Choroid plexus epithelial cell (primary cell): ENCODE measurements around the gene HOXC9.

Experiments used
- DNase-seq: peaks from one replicate; pipeline ENCODE4 v3.0.0-alpha.2; 2010; ENCODE audit warnings: low read depth
- H3K4me3 ChIP-seq: 2 replicates; pipeline ENCODE4 v1.5.1; 2011; ENCODE audit warnings: low read depth, mild to moderate bottlenecking, control low read depth, low read length, moderate library complexity
- TF ChIP-seq, protein P1 (sequence below): conservative IDR thresholded peaks from 2 replicates; pipeline ENCODE4 v1.5.1; 2011; ENCODE audit warnings: low read depth, mild to moderate bottlenecking, control low read depth, inconsistent platforms, low read length, moderate library complexity

The HOXC9 gene

DNA sequence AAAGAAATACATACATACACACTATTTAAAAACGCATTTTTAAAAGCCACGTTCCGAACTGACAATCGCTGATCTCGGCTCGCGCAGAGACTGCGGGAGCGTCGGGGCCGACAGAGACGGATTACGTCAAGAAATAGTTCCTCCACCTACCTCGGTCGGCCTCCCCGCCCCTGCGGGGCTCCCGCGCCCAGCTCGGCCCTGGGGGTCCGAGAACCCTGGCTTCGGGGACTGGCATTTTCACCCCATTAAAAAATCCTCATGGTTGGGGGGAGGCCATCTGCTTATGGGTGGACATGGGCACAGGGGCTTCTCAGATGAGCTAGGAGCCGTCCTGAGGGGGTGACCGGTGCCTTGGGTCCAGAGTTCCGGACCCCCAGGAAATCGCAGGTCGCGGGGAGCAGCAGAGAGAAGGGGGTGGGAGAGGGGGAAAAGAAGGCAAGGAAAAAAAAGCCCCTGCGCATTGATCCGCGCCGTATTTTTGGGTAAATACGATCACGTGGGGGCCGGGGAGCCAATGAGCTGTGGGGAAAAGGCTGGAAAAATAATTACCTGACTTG lies 324 bp upstream of the HOXC9 start:
- no peak for DNase-seq
- H3K4me3 ChIP-seq = no peak overlapping the region
- TF ChIP-seq, protein P1, sequence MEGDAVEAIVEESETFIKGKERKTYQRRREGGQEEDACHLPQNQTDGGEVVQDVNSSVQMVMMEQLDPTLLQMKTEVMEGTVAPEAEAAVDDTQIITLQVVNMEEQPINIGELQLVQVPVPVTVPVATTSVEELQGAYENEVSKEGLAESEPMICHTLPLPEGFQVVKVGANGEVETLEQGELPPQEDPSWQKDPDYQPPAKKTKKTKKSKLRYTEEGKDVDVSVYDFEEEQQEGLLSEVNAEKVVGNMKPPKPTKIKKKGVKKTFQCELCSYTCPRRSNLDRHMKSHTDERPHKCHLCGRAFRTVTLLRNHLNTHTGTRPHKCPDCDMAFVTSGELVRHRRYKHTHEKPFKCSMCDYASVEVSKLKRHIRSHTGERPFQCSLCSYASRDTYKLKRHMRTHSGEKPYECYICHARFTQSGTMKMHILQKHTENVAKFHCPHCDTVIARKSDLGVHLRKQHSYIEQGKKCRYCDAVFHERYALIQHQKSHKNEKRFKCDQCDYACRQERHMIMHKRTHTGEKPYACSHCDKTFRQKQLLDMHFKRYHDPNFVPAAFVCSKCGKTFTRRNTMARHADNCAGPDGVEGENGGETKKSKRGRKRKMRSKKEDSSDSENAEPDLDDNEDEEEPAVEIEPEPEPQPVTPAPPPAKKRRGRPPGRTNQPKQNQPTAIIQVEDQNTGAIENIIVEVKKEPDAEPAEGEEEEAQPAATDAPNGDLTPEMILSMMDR = no peak

DNA sequence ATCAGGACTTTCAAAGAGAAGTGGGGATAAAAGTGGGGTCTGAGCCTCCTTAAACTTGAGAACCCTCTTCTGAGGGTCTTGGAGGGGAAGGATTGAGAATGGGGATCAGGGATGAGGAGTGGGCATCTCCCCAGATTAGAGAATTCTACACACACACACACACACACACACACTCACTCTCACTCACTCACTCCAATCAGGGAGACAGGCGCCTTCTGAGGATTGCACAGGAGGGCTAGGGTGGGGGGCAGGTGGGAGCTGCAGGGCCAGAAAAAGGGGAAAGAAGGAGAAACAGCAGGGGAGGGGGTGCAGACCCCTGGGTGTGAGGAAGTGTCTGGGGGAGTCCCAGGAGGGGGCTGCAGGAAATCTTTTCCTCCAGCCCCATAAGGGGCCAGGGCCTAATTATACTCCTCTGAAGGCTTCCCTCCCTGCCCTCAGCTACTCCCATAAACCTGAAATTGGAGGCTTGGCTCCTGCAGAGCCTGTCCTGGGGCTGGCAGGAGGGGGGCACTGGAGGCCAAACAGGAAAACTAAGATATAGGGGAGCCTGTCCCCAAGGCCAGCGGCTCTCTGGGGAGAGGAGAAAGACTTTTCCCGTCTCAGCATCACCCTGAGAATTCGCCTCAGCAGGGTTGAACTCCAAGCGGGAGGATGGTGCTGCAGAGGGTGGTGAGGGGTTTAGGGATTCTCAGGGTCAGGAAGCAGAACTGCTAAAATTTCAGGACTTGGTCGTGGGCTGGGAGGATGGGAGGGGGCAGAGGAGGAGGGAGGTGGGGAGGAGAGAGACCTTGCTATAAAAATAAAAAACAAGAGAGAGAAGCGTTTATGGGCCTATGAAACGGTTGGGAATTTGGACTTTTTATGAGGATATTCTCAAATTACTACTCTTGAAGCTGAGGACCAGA lies 1.6 kb downstream of the HOXC9 start:
- no peak overlapping the region for H3K4me3 ChIP-seq
- TF ChIP-seq, protein P1 = no peak
- DNase-seq = no peak

DNA sequence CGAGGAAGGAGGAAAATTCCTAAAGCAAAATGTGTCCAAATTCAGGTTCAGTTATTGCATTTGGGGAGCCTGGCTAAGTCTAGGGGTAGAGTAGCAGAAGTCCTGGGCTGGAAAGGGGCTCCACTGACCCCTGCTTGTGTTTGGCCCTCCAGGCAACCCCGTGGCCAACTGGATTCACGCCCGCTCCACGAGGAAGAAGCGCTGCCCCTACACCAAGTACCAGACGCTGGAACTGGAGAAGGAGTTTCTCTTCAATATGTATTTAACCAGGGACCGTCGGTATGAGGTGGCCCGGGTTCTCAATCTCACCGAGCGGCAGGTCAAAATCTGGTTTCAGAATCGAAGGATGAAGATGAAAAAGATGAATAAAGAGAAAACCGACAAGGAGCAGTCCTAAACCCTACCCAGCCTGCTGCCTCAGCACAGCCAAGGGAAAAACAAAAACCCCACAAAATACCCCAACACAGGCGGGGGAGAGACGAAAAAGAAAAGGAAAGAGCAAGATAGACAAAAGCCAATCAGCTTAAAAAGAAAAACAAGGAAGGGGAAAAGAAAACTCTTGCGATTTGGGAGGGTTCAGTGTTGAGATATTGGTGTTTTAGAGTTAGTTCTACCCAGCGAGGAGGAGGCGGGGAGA lies 2.4 kb downstream of the HOXC9 start:
- TF ChIP-seq, protein P1 = no peak
- H3K4me3 ChIP-seq = no peak overlapping the region
- no peak for DNase-seq

DNA sequence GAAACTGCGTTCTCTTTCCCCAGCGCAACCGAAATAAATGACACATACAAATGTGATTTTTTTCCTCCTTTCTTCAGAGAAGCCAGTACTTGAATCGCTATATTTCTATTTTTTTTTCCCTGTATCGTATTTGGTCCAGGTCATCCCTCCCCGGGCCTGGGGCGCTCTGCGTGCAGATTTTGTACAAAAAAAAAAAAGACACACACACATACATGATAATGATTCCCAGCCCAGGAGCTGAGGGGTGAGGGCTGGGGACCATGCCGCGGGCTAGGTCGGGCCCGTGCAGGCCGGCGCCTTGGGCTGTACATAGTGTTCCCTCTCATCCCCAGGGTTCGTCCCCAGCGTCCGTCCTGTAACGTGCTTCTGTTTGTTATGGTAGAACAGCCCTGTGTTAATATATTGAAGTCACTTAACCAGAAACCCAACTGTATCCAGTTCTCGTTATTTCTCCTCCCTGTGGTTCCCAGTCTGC lies 3.0 kb downstream of the HOXC9 start:
- no peak for DNase-seq
- TF ChIP-seq, protein P1 = no peak
- H3K4me3 ChIP-seq = no peak overlapping the region

DNA sequence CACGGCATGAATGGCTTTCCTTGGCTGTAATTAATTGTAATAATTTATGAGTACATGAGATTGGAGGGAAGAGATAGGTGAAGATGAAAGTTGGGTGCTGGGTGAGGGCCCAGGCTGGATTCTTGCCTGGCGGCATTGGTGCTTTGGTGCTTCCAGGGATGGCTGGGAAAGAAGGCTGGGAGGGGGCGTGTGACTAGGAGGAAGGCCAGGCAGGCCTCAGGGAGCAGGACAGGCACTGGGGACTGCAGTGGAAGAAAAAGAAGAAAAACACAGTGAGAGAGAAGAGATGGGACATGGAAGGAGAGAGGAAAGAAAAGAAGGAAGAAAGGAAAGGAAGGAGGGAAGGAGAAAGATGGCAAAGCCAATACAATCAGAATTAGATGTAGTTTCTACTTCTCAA lies 3.7 kb downstream of the HOXC9 start:
- no peak for DNase-seq
- no peak overlapping the region for H3K4me3 ChIP-seq
- TF ChIP-seq, protein P1 = no peak

DNA sequence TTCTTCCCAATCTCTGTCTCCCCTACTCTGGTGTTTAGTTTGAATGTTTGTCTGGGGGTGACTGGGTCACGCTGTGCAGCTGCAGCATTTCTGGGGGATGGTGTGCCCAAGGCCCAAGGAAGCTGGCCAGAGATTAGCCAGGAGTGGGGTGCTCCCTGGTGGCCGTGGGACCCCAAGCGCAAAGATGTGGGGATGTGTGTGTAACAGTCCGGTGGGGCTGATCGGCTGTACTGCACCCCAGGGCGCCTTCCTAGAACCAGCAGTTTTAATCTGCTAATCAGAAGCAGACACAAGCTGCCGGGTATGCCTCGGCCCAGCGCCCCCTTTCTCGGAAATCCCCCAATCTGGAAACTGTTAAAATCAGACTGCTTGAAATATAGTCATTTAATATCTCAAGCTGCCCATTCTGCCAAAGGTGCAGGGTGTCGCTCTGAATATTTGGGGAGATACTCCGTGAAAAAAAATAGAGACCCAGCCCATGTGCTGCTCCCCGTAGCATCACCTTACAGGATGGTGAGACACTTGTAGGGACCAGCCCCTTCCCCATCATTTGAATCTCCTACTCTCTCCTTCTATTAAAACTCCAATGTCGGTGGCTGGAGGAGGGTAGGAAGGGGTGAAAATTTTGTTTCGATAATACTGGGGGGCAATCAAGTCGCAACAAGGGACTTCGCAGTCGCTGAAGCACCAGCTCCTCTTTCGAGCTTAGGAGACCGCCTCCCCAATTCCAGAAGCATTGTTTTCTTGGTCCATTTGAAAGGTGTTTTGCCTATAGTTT lies 4.3 kb downstream of the HOXC9 start:
- DNase-seq = no peak
- TF ChIP-seq, protein P1 = no peak
- H3K4me3 ChIP-seq = no peak overlapping the region
